CD4-positive, alpha-beta T cell treated with Interleukin-4 for 4 hours (primary cell): Measurements from ENCODE around the gene UNC13D.

Experiments
- DNase-seq: peaks from one replicate; pipeline ENCODE4 v3.0.0-alpha.2; 2020

UNC13D gene

GRCh38 chr17:75832652-75833400, 11.4 kb downstream of the UNC13D start:
- no peak for DNase-seq

- peak; percentile 64 for DNase-seq
These were observed 12.0 kb downstream of the UNC13D start for GRCh38 chr17:75832164-75832651.

- no peak for DNase-seq
These were observed 13.1 kb downstream of the UNC13D start for GRCh38 chr17:75831032-75831571.

DNA sequence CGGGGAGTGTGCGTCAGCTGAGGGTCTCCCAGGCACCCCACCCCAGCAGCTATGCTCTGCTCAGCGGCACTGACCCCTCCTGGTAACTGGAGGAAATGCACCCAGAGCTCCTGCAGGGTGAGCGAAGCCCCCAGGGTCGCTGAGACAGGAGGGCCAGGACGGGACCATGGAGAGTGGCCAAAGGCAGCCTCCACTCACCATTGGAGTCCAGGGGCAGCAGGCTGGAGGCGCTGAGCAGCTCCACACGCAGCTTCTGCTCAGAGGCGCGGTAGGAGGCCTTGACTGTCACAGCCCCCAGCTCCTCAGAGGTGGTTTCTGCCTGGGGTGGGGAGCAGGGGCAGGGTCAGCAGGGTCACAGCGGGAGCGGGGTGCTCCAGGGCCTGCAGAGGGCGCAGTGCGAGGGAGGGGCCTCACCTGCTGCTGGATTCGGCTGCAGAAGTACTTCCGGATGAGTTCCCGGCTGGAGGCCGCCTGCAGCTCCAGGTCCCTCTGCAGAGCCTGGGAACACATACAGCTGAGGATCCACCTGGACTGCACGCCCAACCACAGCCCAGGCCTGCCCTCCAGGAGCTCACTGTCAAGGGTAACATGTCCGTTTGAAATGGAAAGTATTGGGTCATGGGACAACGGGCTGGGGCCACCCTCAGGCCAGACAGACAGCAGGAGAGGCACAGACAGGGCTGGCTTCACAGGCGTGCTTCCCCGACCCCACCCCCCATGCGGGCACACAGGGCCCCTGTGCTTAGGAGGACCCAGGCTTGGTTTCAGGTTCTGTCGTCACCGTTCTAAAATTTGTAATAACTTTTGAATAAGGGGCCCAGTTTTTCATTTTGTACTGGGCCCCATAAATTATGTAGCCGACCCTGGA, 13.8 kb downstream of the UNC13D start:
- DNase-seq = no peak

DNA sequence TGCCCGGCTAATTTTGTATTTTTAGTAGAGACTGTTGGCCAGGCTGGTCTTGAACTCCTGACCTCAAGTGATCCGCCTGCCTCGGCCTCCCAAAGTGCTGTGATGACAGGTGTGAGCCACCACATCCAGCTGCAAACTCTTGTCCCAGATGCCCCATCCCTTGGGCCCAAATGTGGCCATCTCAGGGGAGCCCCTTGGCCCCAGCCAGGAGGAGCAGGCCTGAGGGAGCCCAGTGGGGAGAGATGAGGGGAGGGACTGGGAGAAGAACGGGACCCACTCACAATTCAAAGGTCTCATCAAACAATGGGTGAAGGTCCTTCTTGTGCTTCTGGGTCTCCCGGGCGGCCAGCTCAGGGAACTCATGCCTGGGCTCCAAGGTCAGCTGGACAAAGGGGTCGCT, 14.5 kb downstream of the UNC13D start:
- DNase-seq = no peak

- no peak for DNase-seq
These were observed 15.5 kb downstream of the UNC13D start for GRCh38 chr17:75828741-75829140.

- peak; percentile 24 for DNase-seq
These were observed 16.2 kb downstream of the UNC13D start for GRCh38 chr17:75828076-75828400.

DNA sequence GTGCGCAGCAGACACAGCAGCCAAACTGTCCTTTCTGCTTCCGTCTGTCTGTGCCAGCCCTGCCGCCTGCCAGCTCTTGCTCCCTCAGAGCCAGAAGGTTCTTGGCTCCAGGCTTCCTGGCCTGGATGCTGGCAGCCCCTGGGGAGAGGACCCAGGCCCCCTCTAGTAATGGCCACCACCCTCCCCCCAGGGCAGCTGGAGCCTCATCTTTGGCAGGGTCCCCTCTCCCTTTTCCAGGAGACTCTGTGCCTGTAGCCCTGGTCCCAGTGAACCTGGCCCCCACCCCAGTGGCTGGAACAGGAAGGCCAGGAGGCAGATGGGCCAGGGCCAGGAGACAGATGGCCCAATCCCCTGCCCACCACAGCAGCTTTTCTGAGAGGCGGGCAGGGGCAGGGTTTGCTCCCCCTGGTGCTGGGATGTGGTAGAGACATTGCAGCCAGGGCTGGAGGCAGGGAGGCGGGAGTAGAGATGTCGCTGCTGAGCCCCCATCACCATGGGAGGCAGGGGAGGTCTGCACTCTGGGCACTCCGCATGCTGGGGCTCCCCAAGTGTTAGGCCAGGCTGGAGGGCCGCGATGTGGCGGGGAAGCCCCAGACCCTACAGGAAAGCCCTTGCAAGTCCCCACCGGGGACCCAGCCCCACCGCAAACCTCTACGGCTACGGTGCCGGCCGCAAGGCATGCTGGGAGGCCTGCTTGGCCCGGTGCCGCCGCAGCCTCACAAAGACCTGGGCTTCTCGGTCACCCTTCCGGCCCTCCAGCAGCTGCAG, 16.7 kb downstream of the UNC13D start:
- peak; percentile 52 for DNase-seq

DNA sequence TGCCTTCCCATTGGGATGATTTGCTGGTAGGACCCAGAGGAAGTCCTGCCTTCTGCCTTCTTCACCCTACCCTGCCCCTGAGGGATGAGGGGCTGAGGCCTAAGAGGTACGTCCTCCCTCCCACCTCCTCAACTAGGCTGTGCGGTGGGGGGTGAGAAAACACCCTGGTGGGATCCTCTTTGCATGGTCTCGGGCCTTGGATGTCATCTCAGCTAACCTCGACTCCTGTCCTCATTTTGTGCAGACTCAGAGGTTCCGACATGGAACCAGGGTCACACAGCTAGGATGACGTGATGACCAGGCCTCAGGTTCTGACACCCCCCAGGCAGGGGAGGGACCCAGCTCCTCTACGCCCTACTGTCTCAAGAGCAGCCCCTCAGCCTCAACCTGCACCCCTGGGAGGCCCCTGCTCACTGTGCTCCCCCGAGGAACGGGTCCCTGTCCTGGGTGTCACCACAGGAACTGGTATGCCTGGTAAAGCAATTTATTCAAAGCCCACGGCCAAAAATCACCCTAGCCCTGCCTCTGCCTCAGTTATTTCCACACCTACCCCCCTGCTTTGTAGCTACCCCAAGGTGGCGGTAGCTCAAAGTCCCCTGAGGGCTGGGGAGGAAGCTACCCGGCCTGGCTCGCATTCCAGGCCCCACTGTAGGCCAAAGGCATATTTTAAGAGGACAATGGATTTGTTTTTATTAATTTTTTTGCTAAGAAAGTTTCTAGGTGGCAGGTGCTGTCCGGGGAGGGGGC, 17.5 kb downstream of the UNC13D start:
- no peak for DNase-seq

GRCh38 chr17:75825748-75826370, 18.3 kb downstream of the UNC13D start:
- DNase-seq = no peak

DNA sequence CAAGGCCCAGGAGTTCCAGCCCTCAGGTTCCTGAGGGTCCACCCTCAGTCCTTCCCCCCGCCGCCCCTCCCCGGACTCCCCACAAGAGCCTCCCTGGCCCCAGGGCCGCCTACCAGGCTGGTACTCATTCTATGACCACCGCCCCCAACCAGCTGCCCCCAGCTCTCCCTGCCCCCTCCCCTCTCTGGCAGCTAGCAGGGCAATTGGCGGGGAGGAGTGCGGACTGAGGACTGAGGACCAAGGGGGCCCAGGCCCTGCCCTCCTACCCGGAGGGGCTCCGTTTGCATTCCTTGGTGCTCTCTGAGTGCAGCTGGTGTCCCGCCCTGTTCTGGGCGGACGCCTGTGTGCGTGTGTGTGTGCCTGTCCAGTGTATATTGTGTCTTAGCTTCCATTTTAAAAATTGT, 19.1 kb downstream of the UNC13D start:
- DNase-seq = no peak

GRCh38 chr17:75824666-75825065, 19.5 kb downstream of the UNC13D start:
- no peak for DNase-seq

DNA sequence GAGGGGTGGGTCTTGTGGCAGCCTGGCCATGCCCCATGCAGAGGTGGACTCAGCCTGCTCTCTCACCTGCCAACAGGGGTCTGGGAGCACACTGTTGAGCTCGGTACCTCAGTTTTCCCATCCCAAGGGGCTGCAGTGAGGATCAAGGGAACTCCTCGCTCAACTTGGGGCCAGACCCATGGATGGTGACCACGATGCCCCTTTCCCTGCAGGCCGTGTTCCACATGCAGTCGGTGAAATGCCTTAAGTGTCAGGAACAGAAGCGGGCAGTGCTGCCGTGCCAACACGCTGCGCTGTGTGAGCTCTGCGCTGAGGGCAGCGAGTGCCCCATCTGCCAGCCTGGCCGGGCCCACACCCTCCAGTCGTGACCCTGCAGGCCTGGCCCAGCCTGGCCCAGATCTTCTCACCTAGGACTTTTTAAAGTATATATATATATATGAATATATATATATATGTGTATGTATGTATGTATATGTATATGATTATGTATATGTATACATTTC, 20.1 kb downstream of the UNC13D start:
- no peak for DNase-seq

DNA sequence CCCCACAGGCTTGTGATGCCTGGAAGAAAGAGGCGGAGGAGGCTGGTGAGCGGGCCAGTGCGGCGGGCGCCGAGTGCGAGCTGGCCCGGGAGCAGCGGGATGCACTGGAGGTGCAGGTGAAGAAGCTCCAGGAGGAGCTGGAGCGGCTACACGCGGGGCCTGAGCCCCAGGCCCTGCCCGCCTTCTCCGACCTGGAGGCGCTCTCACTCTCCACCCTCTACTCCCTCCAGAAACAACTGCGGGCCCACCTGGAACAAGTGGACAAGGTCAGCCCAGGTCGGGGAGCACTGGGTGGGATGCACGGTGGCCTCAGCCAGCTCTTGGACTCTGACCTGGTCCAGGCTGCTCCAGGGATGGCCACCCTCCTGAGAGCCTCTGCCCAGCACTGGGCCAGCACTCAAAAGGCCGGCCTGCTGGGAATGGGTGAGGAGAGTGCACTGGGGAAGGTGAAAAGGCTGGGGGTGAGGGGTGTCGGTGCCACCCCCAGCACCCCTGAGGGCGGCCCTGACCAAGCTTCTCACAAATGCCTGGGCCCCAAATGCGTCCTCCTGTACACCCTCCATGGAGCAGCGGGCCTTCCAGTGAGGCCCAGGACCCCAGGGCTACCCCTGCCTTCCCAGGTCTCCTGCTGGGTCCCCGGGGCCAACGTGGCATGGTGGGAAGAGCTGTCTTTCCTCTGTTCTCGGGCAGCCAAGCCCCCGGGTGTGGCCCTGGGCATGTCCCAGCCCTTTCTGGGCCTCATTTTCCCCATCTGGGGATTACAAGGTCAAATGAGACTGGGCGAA, 20.8 kb downstream of the UNC13D start:
- DNase-seq = no peak

GRCh38 chr17:75822800-75823166, 21.4 kb downstream of the UNC13D start:
- DNase-seq = no peak

DNA sequence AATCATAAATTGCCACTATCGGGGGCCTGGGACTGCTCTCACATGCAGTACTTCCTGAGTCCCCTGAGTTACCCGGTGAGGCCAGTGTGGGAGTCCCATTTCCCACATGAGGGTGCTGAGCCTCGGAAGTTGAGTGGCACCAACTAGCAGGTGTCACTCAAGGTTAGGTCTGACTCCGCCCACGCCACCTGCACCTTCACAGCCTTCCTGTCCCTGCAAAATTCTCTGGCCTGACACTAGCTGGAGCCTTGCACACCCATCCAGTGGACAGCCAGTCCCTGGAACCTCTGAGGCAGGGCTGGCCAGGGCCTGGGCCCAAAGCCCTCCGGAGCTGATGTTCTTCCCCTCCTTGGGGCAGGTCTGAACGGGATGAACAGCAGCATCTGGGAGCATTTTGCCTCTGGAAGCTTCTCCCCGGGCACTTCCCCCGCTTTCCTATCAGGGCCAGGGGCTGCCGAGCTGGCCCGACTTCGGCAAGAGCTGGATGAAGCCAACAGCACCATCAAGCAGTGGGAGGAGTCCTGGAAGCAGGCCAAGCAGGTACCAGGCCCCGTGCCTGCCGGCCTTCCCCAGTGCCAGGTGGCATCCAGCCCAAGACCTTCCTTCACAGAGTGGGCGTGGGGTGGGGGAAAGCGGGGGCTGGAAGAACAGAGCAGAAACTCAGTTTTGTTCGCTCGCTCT, 21.9 kb downstream of the UNC13D start:
- peak; percentile 19 for DNase-seq

DNA sequence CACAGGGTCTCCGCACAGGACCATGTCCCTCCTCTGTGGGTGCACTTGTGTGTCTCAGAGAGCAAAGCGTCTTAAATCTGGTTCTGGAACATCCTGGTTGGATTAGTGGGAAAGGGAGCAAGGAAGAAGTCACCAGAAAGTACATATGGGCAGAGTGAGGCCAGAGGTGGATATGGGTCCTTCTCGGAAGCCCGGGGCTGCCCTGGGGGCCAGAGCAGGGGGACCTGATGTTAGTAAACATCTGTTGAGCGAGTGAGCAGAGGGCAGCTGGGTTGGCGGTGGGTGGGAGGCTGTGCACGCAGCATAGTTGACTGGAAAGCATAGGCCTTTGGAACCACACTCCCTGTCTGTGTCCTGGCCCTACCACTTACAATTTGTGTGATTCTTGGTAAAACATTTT, 22.7 kb downstream of the UNC13D start:
- no peak for DNase-seq

DNA sequence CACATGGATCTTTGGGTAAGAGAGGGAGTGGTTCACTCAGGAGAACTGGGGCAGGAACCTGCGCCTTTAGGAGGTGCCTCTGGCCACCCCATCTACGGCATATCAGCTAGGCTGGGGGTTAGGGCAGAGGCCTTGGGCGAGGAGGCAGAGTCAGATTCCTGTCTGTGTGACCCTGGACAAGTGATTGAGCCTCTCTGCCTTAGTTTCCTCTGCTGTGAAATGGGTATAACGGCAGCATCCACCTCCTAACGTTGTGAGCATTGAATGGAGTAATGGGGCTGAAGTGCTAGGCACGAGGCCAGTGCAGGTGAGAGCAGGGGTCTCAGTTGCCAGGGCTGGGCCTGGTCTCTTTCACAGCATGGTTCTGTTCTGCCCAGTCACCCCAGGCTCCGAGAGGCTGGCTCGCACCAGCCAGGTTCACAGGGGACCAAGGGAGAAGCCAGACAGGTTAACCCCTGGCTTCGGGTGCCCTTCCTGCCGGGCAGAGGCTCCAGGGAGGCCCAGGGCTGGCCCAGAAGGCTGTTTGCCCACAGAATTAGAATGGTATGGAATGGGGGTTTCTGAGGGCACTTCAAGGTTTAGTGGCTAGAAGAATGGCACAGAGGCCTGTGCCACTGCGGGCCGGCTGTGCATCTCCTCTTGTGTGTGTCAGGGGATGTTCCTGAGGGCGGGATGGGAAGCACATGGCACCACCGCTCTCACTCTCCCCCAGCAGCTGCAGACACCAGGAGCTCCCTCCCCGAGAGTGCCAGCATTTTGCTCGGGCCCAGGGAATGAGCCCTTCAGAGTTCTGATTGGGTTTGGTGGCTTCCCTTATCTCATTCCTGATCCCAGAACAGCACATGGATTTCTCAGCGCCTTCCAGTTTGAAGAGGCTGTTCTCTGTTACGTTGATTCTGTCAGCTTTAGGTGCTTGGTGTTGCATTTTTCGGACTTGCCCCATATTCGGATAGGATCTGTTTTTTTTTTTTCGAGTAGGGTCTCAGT, 23.8 kb downstream of the UNC13D start:
- DNase-seq = no peak

- no peak for DNase-seq
These were observed 24.5 kb downstream of the UNC13D start for GRCh38 chr17:75819678-75820077.
